CD8-positive, alpha-beta memory T cell (primary cell): ENCODE measurements around the gene AUTS2. TPM values are rescaled to one million over a fixed set of nuclear protein-coding genes. Genes with fewer than 3 reads are reported as not detected.

ENCODE experiments used
- CTCF ChIA-PET: fragments of 350-600 bp; sonication (Branson Sonifier 250); formaldehyde crosslinking; loops from one replicate; lab custom pipeline; 2021; ENCODE audit warnings: antibody characterized with exemption; lab: Charles Lee
- POLR2A ChIA-PET: fragments of 350-600 bp; sonication (Branson Sonifier 250); formaldehyde crosslinking; loops from one replicate; lab custom pipeline; 2021; ENCODE audit warnings: antibody characterized with exemption; lab: Charles Lee
- DNase-seq, 5 donors: peaks; one replicate each; pipeline versions ENCODE4 v3.0.0 to v3.0.0-alpha.2; 2020 to 2022; ENCODE audit warnings: mixed read lengths in 1 of 5
- H3K27ac ChIP-seq: one replicate; pipeline ENCODE4 v1.7.0; 2013; ENCODE audit warnings: low read depth, mild to moderate bottlenecking, low read length, moderate library complexity
- H3K27me3 ChIP-seq: 2 replicates; pipeline ENCODE4 v1.7.0; 2013; ENCODE audit warnings: low read length, mild to moderate bottlenecking; ENCODE audit not compliant: insufficient read depth, poor library complexity, severe bottlenecking
- H3K36me3 ChIP-seq: 2 replicates; pipeline ENCODE4 v1.7.0; 2013; ENCODE audit warnings: mild to moderate bottlenecking, low read length, moderate library complexity; ENCODE audit not compliant: insufficient read depth
- H3K4me1 ChIP-seq: 2 replicates; pipeline ENCODE4 v1.7.0; 2013; ENCODE audit warnings: mild to moderate bottlenecking, low read length, moderate library complexity; ENCODE audit not compliant: insufficient read depth
- H3K4me3 ChIP-seq: 2 replicates; pipeline ENCODE4 v1.7.0; 2013; ENCODE audit warnings: mild to moderate bottlenecking, low read length
- H3K9me3 ChIP-seq: 2 replicates; pipeline ENCODE4 v1.7.0; 2013; ENCODE audit warnings: mild to moderate bottlenecking, low read length
- H3K27ac Mint-ChIP-seq, 8 donors: one replicate each; pipeline ENCODE4 v1.8.0; 2020 to 2021; ENCODE audit warnings: mixed read lengths in 8 of 8, mild to moderate bottlenecking in 6 of 8, inconsistent platforms in 3 of 8, moderate library complexity in 3 of 8
- H3K27me3 Mint-ChIP-seq, 2 donors: one replicate each; pipeline ENCODE4 v1.8.0; 2020 to 2021; ENCODE audit warnings: mixed read lengths in 2 of 2, mild to moderate bottlenecking in 1 of 2, moderate library complexity in 1 of 2
- H3K36me3 Mint-ChIP-seq, 3 donors: one replicate each; pipeline ENCODE4 v1.8.0; 2020 to 2021; ENCODE audit warnings: mixed read lengths in 3 of 3, inconsistent platforms in 1 of 3, mild to moderate bottlenecking in 1 of 3
- H3K4me1 Mint-ChIP-seq, 3 donors: one replicate each; pipeline ENCODE4 v1.8.0; 2020 to 2021; ENCODE audit warnings: mixed read lengths in 3 of 3, inconsistent platforms in 1 of 3, mild to moderate bottlenecking in 1 of 3
- H3K4me3 Mint-ChIP-seq, 7 donors: one replicate each; pipeline ENCODE4 v1.8.0; 2020 to 2021; ENCODE audit warnings: mixed read lengths in 7 of 7, mild to moderate bottlenecking in 6 of 7, moderate library complexity in 4 of 7, inconsistent platforms in 2 of 7
- H3K9me3 Mint-ChIP-seq, 5 donors: one replicate each; pipeline ENCODE4 v1.8.0; 2020 to 2022; ENCODE audit warnings: mixed read lengths in 5 of 5, mild to moderate bottlenecking in 3 of 5, moderate library complexity in 2 of 5, inconsistent platforms in 1 of 5
- polyA plus RNA-seq: library from polyadenylated mRNA; unstranded; fragments of 300-500 nt; fragmentation: Illumina TruSeq; gene quantifications from one replicate; pipeline ENCODE4 v1.2.3, GENCODE V29; 2021
- total RNA-seq, 2 experiments: library from RNA; stranded (reverse); gene quantifications; one replicate each; pipeline ENCODE4 v1.2.3, GENCODE V29; 2021

AUTS2 gene
- total and polyA plus RNA-seq, 3 experiments from 2014 or later, result 4.4 to 9.9 (median 5.3) TPM

DNA sequence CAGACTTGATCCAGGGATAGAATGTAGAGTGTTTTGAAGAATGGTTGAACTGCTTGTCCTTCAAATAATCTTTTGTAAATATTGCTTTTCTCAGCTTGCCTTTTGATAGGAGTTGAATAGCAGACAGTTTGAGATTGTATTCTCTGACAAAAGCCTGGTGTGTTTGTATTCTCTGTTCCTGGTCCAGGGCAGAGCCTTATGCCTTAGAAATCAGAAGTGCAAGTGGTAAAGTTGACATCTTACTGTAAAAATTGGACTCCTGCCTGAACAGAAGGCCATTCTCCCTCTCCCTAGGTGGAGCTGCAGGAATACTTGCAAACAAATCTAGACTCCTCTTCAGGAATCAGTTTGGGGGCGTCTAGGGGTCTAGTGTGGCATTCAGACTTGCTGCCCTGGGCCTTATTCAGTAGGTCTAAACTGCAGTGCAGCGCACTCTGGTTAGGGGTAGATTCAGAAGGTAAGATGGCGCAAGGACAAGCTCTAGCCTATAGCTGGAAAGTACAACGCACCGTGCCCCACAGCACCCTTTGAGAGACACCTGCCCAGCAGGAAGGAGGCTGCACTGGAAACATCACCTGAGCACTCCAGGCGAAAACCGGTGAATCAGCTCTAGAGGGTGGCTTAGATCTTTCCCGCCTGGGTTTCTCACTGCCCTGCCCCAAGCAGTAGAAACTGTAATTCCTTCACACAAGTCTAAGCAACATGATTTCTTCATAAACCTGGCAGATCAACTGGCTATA, 925.1 kb downstream of the AUTS2 start:
- no peak for DNase-seq
- H3K27me3 ChIP-seq, result no peaks in the 10 kb centered on the region
- ChIA-PET CTCF (no interaction called here), POLR2A (no interaction called here)
- Mint-ChIP-seq H3K9me3 (no peaks in the 10 kb centered on the region), H3K4me1 (no peaks in the 10 kb centered on the region), H3K36me3 (peaks cover 0 to 2% (median 0%) of the 10 kb centered on the region in 3 donors), H3K27ac (no peak overlapping the region), H3K4me3 (no peak overlapping the region), H3K27me3 (peaks cover 2 to 10% of the 10 kb centered on the region in 2 donors)
- H3K4me1 ChIP-seq, result no peaks in the 10 kb centered on the region
- no peak overlapping the region for H3K27ac ChIP-seq
- no peaks in the 10 kb centered on the region for H3K36me3 ChIP-seq
- H3K9me3 ChIP-seq, result no peaks in the 10 kb centered on the region
- H3K4me3 ChIP-seq, result no peak overlapping the region

DNA sequence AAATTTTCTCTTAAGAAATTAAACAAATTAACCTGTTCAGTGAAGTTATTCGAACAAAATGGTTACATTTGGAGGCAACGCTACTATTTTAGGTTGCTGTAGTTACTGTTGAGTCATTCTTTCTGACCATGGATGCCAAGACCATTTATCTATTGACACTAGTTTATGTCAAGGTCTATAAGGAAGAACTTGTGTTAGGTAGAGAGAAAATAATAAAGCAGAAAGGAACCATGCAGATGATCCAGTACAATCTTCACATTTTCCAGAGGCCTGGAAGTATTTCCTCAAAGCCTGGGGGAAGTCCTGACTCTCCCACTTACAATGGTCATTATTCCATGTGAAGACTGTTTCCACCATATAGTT, 925.7 kb downstream of the AUTS2 start:
- Mint-ChIP-seq H3K27ac (no peak overlapping the region), H3K9me3 (no peaks in the 10 kb centered on the region), H3K4me3 (no peak overlapping the region), H3K36me3 (peaks cover 0 to 2% (median 0%) of the 10 kb centered on the region in 3 donors), H3K4me1 (no peaks in the 10 kb centered on the region), H3K27me3 (peaks cover 4 to 10% of the 10 kb centered on the region in 2 donors)
- no peak for DNase-seq
- H3K27ac ChIP-seq, result no peak overlapping the region
- H3K27me3 ChIP-seq, result no peaks in the 10 kb centered on the region
- no peaks in the 10 kb centered on the region for H3K36me3 ChIP-seq
- CTCF ChIA-PET, result no interaction called here
- POLR2A ChIA-PET, result no interaction called here
- no peak overlapping the region for H3K4me3 ChIP-seq
- no peaks in the 10 kb centered on the region for H3K4me1 ChIP-seq
- no peaks in the 10 kb centered on the region for H3K9me3 ChIP-seq

DNA sequence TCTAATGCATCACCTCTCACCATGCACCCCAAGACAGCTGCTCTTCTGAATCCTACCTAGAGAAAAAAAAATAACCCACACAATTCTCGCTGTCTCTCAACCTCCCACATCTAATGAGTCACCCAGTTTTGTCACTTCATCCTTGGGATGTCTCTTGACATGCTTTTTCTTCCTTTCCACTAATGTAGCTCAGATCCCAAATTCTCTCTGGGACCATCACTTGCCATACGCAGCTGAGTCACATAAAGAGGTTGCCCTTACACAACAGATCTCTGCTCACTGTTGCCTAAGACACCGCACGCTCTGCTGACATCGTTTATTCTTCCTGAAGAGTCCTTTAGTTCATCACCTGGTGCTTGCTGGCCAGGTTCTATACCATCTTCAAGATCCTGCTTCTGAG, 927.7 kb downstream of the AUTS2 start:
- H3K27me3 Mint-ChIP-seq, result peaks cover 5 to 10% of the 10 kb centered on the region in 2 donors
- no peaks in the 10 kb centered on the region for H3K4me1 Mint-ChIP-seq
- H3K36me3 Mint-ChIP-seq, result peaks cover 0 to 2% (median 0%) of the 10 kb centered on the region in 3 donors
- Histone ChIP-seq H3K27me3 (no peaks in the 10 kb centered on the region), H3K4me1 (no peaks in the 10 kb centered on the region), H3K4me3 (no peak overlapping the region), H3K27ac (no peak overlapping the region), H3K36me3 (no peaks in the 10 kb centered on the region), H3K9me3 (no peaks in the 10 kb centered on the region)
- ChIA-PET CTCF (no interaction called here), POLR2A (no interaction called here)
- no peak overlapping the region for H3K27ac Mint-ChIP-seq
- DNase-seq, result no peak
- no peak overlapping the region for H3K4me3 Mint-ChIP-seq
- no peaks in the 10 kb centered on the region for H3K9me3 Mint-ChIP-seq

DNA sequence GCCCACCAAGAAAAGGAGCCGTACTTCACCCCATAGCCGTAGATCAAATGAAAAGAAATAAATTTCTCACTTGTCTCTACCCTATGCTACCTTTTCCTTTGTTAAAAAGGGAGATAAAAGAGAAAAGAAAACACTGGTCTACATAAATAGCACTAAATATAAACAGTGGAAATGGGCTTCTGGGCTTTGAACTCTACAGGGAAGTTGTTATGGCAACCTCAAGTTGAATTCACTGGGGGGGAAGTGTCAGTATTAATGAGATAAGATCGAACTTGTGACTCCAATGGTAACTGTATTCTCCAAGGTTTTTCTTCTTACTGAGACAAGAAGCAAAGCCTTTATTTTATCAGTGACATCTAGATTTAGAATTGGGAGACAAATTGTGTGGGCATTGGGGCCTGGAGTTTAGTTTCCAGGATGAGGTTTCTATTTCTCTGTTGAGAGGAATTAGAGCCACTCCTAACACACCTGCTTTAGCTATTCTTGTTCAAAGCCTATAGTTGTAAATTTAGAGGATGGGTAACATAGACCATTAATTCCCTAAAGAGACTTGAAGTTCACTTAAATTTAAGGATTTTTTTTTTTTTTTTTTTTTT, 929.3 kb downstream of the AUTS2 start:
- no peaks in the 10 kb centered on the region for H3K9me3 ChIP-seq
- no peak overlapping the region for H3K4me3 ChIP-seq
- H3K27me3 ChIP-seq, result no peaks in the 10 kb centered on the region
- Mint-ChIP-seq H3K27me3 (peaks cover 5 to 10% of the 10 kb centered on the region in 2 donors), H3K4me3 (no peak overlapping the region), H3K4me1 (no peaks in the 10 kb centered on the region), H3K9me3 (no peaks in the 10 kb centered on the region), H3K27ac (no peak overlapping the region), H3K36me3 (peaks cover 0 to 2% (median 0%) of the 10 kb centered on the region in 3 donors)
- DNase-seq, result no peak
- H3K4me1 ChIP-seq, result no peaks in the 10 kb centered on the region
- CTCF ChIA-PET, result no interaction called here
- H3K36me3 ChIP-seq, result no peaks in the 10 kb centered on the region
- H3K27ac ChIP-seq, result no peak overlapping the region
- POLR2A ChIA-PET, result no interaction called here

DNA sequence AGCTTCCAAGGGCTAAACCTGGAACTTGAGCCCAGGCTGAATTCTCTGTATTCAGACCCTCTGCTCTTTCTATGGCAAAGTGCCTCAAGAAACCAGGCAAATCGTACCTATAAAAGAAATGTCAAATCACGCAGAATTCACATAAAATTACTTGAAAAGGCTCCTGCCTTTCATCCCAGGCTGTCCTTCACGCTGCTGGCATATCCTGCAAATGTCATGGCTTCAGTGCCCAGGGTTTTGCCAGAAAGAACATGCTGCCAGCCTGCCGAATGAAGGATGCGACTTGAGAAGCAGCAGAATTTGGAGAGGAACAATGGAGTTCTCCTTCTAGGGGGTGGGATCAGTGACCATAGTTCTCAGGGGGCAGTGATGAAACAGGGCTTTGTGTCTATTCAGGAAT, 931.2 kb downstream of the AUTS2 start:
- Mint-ChIP-seq H3K4me1 (no peaks in the 10 kb centered on the region), H3K36me3 (peaks cover 0 to 4% (median 0%) of the 10 kb centered on the region in 3 donors), H3K27me3 (peaks cover 6 to 10% of the 10 kb centered on the region in 2 donors), H3K27ac (no peak overlapping the region), H3K4me3 (no peak overlapping the region), H3K9me3 (no peaks in the 10 kb centered on the region)
- no peaks in the 10 kb centered on the region for H3K27me3 ChIP-seq
- no peaks in the 10 kb centered on the region for H3K9me3 ChIP-seq
- POLR2A ChIA-PET, result no interaction called here
- no peak overlapping the region for H3K4me3 ChIP-seq
- no peaks in the 10 kb centered on the region for H3K4me1 ChIP-seq
- H3K27ac ChIP-seq, result no peak overlapping the region
- no peaks in the 10 kb centered on the region for H3K36me3 ChIP-seq
- CTCF ChIA-PET, result no interaction called here
- no peak for DNase-seq

DNA sequence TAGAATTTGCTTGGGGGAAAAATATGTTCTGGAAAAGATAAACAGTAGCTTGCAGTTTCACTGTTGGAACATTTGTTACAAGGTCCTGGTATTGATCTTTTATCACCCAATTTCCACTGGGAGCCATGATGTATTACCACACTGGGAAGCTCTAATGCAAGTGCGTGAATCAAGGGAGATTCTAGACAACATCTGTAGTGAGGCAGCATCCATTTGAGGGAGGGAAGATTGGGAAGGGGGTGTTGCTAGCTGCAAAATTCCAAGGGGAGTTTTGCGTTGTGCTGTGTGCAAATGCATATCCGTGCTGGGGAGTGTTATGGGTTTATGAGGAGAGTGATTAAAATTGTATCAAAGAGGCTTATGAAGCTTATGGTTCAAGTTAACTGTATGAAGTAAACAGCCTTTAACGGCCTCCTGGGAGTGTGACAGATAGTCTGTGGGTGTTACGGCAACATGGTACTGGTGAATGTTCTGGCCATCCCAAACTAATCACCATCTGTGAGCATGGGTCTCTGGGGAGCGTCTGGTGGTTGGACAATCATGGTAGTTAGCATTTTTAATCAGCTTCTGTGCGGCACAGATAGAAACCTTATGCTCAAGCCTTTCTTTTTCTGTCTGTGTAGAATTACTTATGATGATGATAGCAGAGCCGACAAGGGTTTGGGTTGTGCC, 931.8 kb downstream of the AUTS2 start:
- peak overlapping the region in 1 of 8 donors; percentile 7 for H3K27ac Mint-ChIP-seq
- POLR2A ChIA-PET, result no interaction called here
- Histone ChIP-seq H3K36me3 (no peaks in the 10 kb centered on the region), H3K27me3 (no peaks in the 10 kb centered on the region), H3K9me3 (no peaks in the 10 kb centered on the region), H3K4me1 (no peaks in the 10 kb centered on the region), H3K4me3 (no peak overlapping the region), H3K27ac (no peak overlapping the region)
- no peaks in the 10 kb centered on the region for H3K4me1 Mint-ChIP-seq
- no peaks in the 10 kb centered on the region for H3K9me3 Mint-ChIP-seq
- DNase-seq, result no peak
- H3K4me3 Mint-ChIP-seq, result no peak overlapping the region
- H3K36me3 Mint-ChIP-seq, result peaks cover 0 to 4% (median 0%) of the 10 kb centered on the region in 3 donors
- CTCF ChIA-PET, result no interaction called here
- peaks cover 6 to 10% of the 10 kb centered on the region in 2 donors for H3K27me3 Mint-ChIP-seq

DNA sequence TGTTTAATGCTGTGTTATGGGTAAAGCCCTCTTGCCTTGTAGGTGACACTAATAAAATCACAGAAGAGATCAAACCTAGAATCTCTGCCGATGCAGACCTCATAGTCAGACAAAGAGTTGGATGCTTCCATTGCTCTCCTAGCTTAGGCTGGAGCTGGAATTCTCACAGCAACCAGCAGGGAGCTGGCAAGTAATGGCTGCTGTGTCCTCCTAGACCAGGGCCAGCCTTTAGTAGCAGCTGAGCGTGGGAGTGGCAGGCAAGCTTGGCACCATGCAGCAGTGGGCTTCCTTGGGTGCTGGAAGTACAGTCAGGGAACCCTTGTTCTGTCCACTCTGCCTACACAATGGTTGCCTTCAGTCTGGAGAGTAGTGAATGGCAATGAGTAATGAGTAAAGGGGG, 935.3 kb downstream of the AUTS2 start:
- Histone ChIP-seq H3K4me3 (no peak overlapping the region), H3K36me3 (no peaks in the 10 kb centered on the region), H3K27ac (no peak overlapping the region), H3K9me3 (no peaks in the 10 kb centered on the region), H3K4me1 (no peaks in the 10 kb centered on the region), H3K27me3 (no peaks in the 10 kb centered on the region)
- Mint-ChIP-seq H3K4me1 (no peaks in the 10 kb centered on the region), H3K9me3 (no peaks in the 10 kb centered on the region), H3K27me3 (peaks cover 0 to 3% of the 10 kb centered on the region in 2 donors), H3K4me3 (no peak overlapping the region), H3K27ac (no peak overlapping the region), H3K36me3 (peaks cover 0 to 3% (median 2%) of the 10 kb centered on the region in 3 donors)
- ChIA-PET POLR2A (no interaction called here), CTCF (no interaction called here)
- no peak for DNase-seq

DNA sequence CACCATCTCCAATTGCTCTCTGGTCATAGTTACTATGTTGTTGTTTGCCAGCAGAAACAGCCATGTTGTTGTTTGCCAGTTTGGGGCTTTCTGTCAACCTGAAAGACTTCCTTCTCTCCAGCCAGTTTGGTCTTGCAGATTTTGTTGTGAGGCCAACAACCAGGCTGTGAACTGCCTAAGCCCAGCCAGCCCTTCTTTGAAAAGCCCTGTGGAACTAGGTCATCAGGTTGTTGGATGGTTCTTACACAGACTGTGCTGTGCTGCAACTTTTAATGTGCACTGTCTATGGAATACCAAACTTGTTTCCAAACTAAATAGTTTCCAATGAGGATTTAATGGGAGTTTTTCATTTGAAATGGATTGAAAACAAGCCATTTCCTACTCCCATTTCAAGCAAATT, 940.9 kb downstream of the AUTS2 start:
- H3K36me3 ChIP-seq, result no peaks in the 10 kb centered on the region
- no peaks in the 10 kb centered on the region for H3K9me3 Mint-ChIP-seq
- H3K4me1 ChIP-seq, result no peaks in the 10 kb centered on the region
- DNase-seq, result no peak
- CTCF ChIA-PET, result no interaction called here
- POLR2A ChIA-PET, result no interaction called here
- peaks cover 0 to 3% (median 0%) of the 10 kb centered on the region in 3 donors for H3K36me3 Mint-ChIP-seq
- H3K4me3 Mint-ChIP-seq, result no peak overlapping the region
- peaks cover 0 to 3% of the 10 kb centered on the region in 2 donors for H3K27me3 Mint-ChIP-seq
- H3K9me3 ChIP-seq, result no peaks in the 10 kb centered on the region
- H3K27ac Mint-ChIP-seq, result no peak overlapping the region
- H3K4me3 ChIP-seq, result no peak overlapping the region
- H3K4me1 Mint-ChIP-seq, result no peaks in the 10 kb centered on the region
- H3K27ac ChIP-seq, result no peak overlapping the region
- H3K27me3 ChIP-seq, result no peaks in the 10 kb centered on the region
